Panc1 (cell line): ENCODE data around the gene CDH16.

Source experiments
- TCF7L2 ChIP-seq: IDR thresholded peaks from 2 replicates; pipeline ENCODE4 v1.6.1; 2011; ENCODE audit warnings: mild to moderate bottlenecking, low read depth, low read length, inconsistent platforms
- TF ChIP-seq, protein P1 (sequence below): fragments of 450-650 bp; IDR thresholded peaks from 2 replicates; pipeline ENCODE4 v1.5.1; 2017; ENCODE audit warnings: mild to moderate bottlenecking
- TF ChIP-seq, protein P2 (sequence below), 2 experiments: IDR thresholded peaks; 2 replicates each; pipeline ENCODE4 v1.6.1; 2011 to 2012; ENCODE audit warnings: low read depth in 2 of 2, control low read depth in 1 of 2, low read length in 1 of 2, mild to moderate bottlenecking in 1 of 2, moderate library complexity in 1 of 2; ENCODE audit not compliant: insufficient read depth in 1 of 2

DNA sequence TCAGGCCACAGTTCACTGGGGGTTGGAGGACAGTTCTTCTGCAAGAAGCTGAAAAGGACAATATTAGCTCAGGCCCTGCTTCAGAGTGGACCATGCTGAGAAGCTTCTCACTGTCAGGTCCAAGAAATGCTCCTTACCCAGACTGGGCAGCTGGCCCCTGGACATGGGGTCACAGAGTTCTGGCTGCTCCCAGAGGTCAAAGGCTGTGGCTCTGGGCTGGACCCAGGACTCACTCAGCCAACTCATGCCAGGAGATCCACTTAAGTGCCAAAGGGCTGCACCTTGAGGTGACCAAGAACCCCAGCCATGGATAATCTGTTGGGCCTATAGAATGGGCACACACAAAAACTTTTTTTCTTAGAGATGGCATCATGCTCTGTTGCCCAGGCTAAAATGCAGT, 20.7 kb upstream of the CDH16 start:
- TF ChIP-seq, protein P1, sequence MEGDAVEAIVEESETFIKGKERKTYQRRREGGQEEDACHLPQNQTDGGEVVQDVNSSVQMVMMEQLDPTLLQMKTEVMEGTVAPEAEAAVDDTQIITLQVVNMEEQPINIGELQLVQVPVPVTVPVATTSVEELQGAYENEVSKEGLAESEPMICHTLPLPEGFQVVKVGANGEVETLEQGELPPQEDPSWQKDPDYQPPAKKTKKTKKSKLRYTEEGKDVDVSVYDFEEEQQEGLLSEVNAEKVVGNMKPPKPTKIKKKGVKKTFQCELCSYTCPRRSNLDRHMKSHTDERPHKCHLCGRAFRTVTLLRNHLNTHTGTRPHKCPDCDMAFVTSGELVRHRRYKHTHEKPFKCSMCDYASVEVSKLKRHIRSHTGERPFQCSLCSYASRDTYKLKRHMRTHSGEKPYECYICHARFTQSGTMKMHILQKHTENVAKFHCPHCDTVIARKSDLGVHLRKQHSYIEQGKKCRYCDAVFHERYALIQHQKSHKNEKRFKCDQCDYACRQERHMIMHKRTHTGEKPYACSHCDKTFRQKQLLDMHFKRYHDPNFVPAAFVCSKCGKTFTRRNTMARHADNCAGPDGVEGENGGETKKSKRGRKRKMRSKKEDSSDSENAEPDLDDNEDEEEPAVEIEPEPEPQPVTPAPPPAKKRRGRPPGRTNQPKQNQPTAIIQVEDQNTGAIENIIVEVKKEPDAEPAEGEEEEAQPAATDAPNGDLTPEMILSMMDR: no peak
- TF ChIP-seq, protein P2, sequence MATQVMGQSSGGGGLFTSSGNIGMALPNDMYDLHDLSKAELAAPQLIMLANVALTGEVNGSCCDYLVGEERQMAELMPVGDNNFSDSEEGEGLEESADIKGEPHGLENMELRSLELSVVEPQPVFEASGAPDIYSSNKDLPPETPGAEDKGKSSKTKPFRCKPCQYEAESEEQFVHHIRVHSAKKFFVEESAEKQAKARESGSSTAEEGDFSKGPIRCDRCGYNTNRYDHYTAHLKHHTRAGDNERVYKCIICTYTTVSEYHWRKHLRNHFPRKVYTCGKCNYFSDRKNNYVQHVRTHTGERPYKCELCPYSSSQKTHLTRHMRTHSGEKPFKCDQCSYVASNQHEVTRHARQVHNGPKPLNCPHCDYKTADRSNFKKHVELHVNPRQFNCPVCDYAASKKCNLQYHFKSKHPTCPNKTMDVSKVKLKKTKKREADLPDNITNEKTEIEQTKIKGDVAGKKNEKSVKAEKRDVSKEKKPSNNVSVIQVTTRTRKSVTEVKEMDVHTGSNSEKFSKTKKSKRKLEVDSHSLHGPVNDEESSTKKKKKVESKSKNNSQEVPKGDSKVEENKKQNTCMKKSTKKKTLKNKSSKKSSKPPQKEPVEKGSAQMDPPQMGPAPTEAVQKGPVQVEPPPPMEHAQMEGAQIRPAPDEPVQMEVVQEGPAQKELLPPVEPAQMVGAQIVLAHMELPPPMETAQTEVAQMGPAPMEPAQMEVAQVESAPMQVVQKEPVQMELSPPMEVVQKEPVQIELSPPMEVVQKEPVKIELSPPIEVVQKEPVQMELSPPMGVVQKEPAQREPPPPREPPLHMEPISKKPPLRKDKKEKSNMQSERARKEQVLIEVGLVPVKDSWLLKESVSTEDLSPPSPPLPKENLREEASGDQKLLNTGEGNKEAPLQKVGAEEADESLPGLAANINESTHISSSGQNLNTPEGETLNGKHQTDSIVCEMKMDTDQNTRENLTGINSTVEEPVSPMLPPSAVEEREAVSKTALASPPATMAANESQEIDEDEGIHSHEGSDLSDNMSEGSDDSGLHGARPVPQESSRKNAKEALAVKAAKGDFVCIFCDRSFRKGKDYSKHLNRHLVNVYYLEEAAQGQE (IDR thresholded peaks at IDR 0.05; ENCODE audit: insufficient read depth in 1 of 2, low read depth in 2 of 2, low read length in 1 of 2): no peak
- no peak for TF ChIP-seq TCF7L2
